Lung (tissue), 12 donors: ENCODE measurements around the gene N4BP2L1. TPM values are rescaled to one million over a fixed set of nuclear protein-coding genes. Genes with fewer than 3 reads are reported as not detected.

Experiments used
- ATAC-seq: fragments of 200-7000 bp; cut with Tn5 transposase; one replicate; pipeline ENCODE4 v1.9.1; 2020; ENCODE audit warnings: moderate number of reproducible peaks; ENCODE audit not compliant: insufficient read depth, low FRiP score
- DNase-seq, 3 donors: peaks; one replicate each; pipeline ENCODE4 v3.0.0-alpha.2; 2013 to 2017
- H3K27ac ChIP-seq, 2 donors: one replicate each; pipeline ENCODE4 v1.5.1; 2013; ENCODE audit warnings: mild to moderate bottlenecking in 2 of 2, moderate library complexity in 2 of 2, control low read depth in 1 of 2, inconsistent platforms in 1 of 2, low read depth in 1 of 2, low read length in 1 of 2
- H3K27me3 ChIP-seq, 3 donors: one replicate each; pipeline ENCODE4 v1.5.1; 2013; ENCODE audit warnings: low read length in 2 of 3; ENCODE audit not compliant: control insufficient read depth in 3 of 3, insufficient read depth in 3 of 3
- H3K36me3 ChIP-seq, 4 donors: one replicate each; pipeline ENCODE4 v1.5.1; 2013; ENCODE audit warnings: low read length in 4 of 4, mild to moderate bottlenecking in 1 of 4, moderate library complexity in 1 of 4; ENCODE audit not compliant: control insufficient read depth in 4 of 4, insufficient read depth in 4 of 4
- H3K4me1 ChIP-seq, 5 donors: one replicate each; pipeline ENCODE4 v1.5.1; 2013; ENCODE audit warnings: low read length in 5 of 5, mild to moderate bottlenecking in 2 of 5, moderate library complexity in 1 of 5; ENCODE audit not compliant: control insufficient read depth in 5 of 5, insufficient read depth in 5 of 5
- H3K4me3 ChIP-seq: one replicate; pipeline ENCODE4 v1.5.1; 2013; ENCODE audit warnings: mild to moderate bottlenecking, control low read depth, moderate library complexity
- H3K9ac ChIP-seq, 2 donors: one replicate each; pipeline ENCODE4 v1.5.1; 2013; ENCODE audit warnings: low read length in 2 of 2, control low read depth in 1 of 2; ENCODE audit not compliant: insufficient read depth in 1 of 2
- H3K9me3 ChIP-seq, 4 donors: one replicate each; pipeline ENCODE4 v1.5.1; 2013; ENCODE audit warnings: low read length in 3 of 4, mild to moderate bottlenecking in 1 of 4, moderate library complexity in 1 of 4; ENCODE audit not compliant: control insufficient read depth in 4 of 4, insufficient read depth in 3 of 4
- CTCF ChIP-seq: IDR thresholded peaks from 2 replicates; pipeline ENCODE4 v1.5.1; 2012; ENCODE audit warnings: mild to moderate bottlenecking; ENCODE audit errors: control extremely low read depth, extremely low read depth
- WGBS, 2 donors: extraction: QIAGEN DNeasy Blood & Tissue Kit; methylation state at CpG; one replicate each; pipeline ENCODE4 v1.1.7; 2013; 5-methylcytosine and 5-hydroxymethylcytosine counted together
- polyA plus RNA-seq, 2 donors: library from polyadenylated mRNA; stranded (reverse); fragments of 200-250 nt; gene quantifications; one replicate each; pipeline ENCODE4 v1.2.1, GENCODE V29; 2013
- total RNA-seq, 2 donors: library from RNA; depleted of rRNA in 1 of 2; stranded (reverse); fragments of >200 nt in 1 of 2; gene quantifications; one replicate each; pipeline ENCODE4 v1.2.1, GENCODE V29; 2014 to 2021
- donor health status: control.
- donor health status: control.
- donor health status: Bipolar disorder and iron deficiency.
- donor health status: healthy.
- donor health status: DM: yes; HTN: yes; CAD: no.

The N4BP2L1 gene
- total and polyA plus RNA-seq, 4 donors, result 12.4 to 81.8 (median 17.1) TPM

- peaks cover 0 to 4% (median 2%) of the 10 kb centered on the region in 4 donors for H3K36me3 ChIP-seq
- 77 to 81% methylated on average over 3 of the region's 3 CpGs for WGBS, 2 donors
These were observed 46.4 kb downstream of the N4BP2L1 start for GRCh38 chr13:32381539-32381938.

GRCh38 chr13:32378012-32378411 is 49.9 kb downstream of the N4BP2L1 start:
- DNase-seq (no peak), ATAC-seq (no peak)
- Histone ChIP-seq H3K9ac (no peak overlapping the region), H3K9me3 (no peaks in the 10 kb centered on the region), H3K36me3 (no peaks in the 10 kb centered on the region), H3K27ac (no peak overlapping the region), H3K4me1 (no peaks in the 10 kb centered on the region), H3K4me3 (no peak overlapping the region), H3K27me3 (no peaks in the 10 kb centered on the region)
- 93 to 97% methylated on average over 1 of the region's 1 CpG for WGBS, 2 donors
- no peak for TF ChIP-seq CTCF

More at GRCh38 chr13:32381539-32381938, 46.4 kb downstream of the N4BP2L1 start:
- Histone ChIP-seq H3K9ac (no peak overlapping the region), H3K4me3 (no peak overlapping the region), H3K27me3 (no peaks in the 10 kb centered on the region), H3K4me1 (no peaks in the 10 kb centered on the region), H3K27ac (no peak overlapping the region), H3K9me3 (no peaks in the 10 kb centered on the region)
- ATAC-seq (no peak), DNase-seq (peak in 2 of 3 donors; percentile 20 to 35)
- no peak for TF ChIP-seq CTCF

GRCh38 chr13:32376642-32377415 is 51.1 kb downstream of the N4BP2L1 start:
- Histone ChIP-seq H3K9me3 (no peaks in the 10 kb centered on the region), H3K36me3 (no peaks in the 10 kb centered on the region), H3K27me3 (no peaks in the 10 kb centered on the region), H3K9ac (no peak overlapping the region), H3K27ac (no peak overlapping the region), H3K4me3 (no peak overlapping the region), H3K4me1 (no peaks in the 10 kb centered on the region)
- ATAC-seq, result no peak
- WGBS, 2 donors, result 72 to 81% methylated on average over 13 of the region's 13 CpGs
- TF ChIP-seq CTCF, result no peak
- DNase-seq, result peak in 2 of 3 donors; percentile 35 to 74
